Neural cell (in vitro differentiated cells): ENCODE measurements around the gene HEATR5B. TPM values are rescaled to one million over a fixed set of nuclear protein-coding genes. Genes with fewer than 3 reads are reported as not detected.

Experiments used
- H2AFZ ChIP-seq: fragments of 200-600, 300-800 bp; sonication (generic), shearing (Covaris generic); 2 replicates; pipeline ENCODE4 v1.6.0; 2014; ENCODE audit warnings: low read depth, mild to moderate bottlenecking, antibody characterized with exemption, low read length, moderate library complexity
- H3F3A ChIP-seq: fragments of 200-600 bp; shearing (Covaris generic); 2 replicates; pipeline ENCODE4 v1.6.1; 2016; ENCODE audit warnings: mild to moderate bottlenecking, moderate library complexity, mixed read lengths, antibody characterized with exemption, low read length; ENCODE audit not compliant: insufficient read depth, poor library complexity, severe bottlenecking
- H3K27ac ChIP-seq: fragments of 200-600, 300-800 bp; sonication (generic), shearing (Covaris generic); 2 replicates; pipeline ENCODE4 v1.5.1; 2014; ENCODE audit warnings: mild to moderate bottlenecking, low read length, moderate library complexity
- H3K27me3 ChIP-seq: fragments of 300-800, 200-600 bp; sonication (generic), shearing (Covaris generic); 2 replicates; pipeline ENCODE4 v1.6.0; 2014; ENCODE audit warnings: mild to moderate bottlenecking, low read depth, low read length, moderate library complexity; ENCODE audit not compliant: insufficient read depth
- H3K36me3 ChIP-seq: fragments of 300-800, 200-600 bp; sonication (generic), shearing (Covaris generic); 2 replicates; pipeline ENCODE4 v1.5.1; 2014; ENCODE audit warnings: mild to moderate bottlenecking, antibody characterized with exemption, low read length, moderate library complexity; ENCODE audit not compliant: insufficient read depth
- H3K4me2 ChIP-seq: fragments of 300-800, 200-600 bp; sonication (generic), shearing (Covaris generic); 2 replicates; pipeline ENCODE4 v1.6.0; 2014; ENCODE audit warnings: mild to moderate bottlenecking, low read length
- H3K4me3 ChIP-seq: fragments of 300-800, 200-600 bp; sonication (generic), shearing (Covaris generic); 2 replicates; pipeline ENCODE4 v1.5.1; 2014; ENCODE audit warnings: mild to moderate bottlenecking, low read length, moderate library complexity
- H3K79me2 ChIP-seq: fragments of 200-600 bp; shearing (Covaris generic); replicated peaks from 2 replicates; pipeline ENCODE4 v1.6.0; 2014; ENCODE audit warnings: mild to moderate bottlenecking, low read length, moderate library complexity; ENCODE audit not compliant: insufficient read depth
- H3K9ac ChIP-seq: fragments of 300-800, 200-600 bp; sonication (generic), shearing (Covaris generic); 2 replicates; pipeline ENCODE4 v1.6.1; 2016; ENCODE audit warnings: mild to moderate bottlenecking, low read length, mixed read lengths
- H3K9me2 ChIP-seq: fragments of 200-600 bp; shearing (Covaris generic); 2 replicates; pipeline ENCODE4 v1.6.1; 2016; ENCODE audit warnings: mild to moderate bottlenecking, low read length, mixed read lengths; ENCODE audit not compliant: insufficient read depth
- H3K9me3 ChIP-seq: fragments of 200-600, 300-800 bp; sonication (generic), shearing (Covaris generic); 2 replicates; pipeline ENCODE4 v1.6.1; 2016; ENCODE audit warnings: mild to moderate bottlenecking, mixed run types, low read length, moderate library complexity, mixed read lengths
- H4K20me1 ChIP-seq: fragments of 200-600 bp; shearing (Covaris generic); 2 replicates; pipeline ENCODE4 v1.6.1; 2016; ENCODE audit warnings: mild to moderate bottlenecking, mixed run types; ENCODE audit not compliant: insufficient read depth
- EP300 ChIP-seq: fragments of 450-650 bp; conservative IDR thresholded peaks from 2 replicates; pipeline ENCODE4 v1.6.1; 2014; ENCODE audit warnings: antibody characterized with exemption, mild to moderate bottlenecking, moderate library complexity; ENCODE audit not compliant: poor library complexity, severe bottlenecking
- EZH2 ChIP-seq: fragments of 200-600, 300-800 bp; shearing (Covaris generic), sonication (generic); IDR thresholded peaks from 2 replicates; pipeline ENCODE4 v1.6.1; 2014; ENCODE audit warnings: antibody characterized with exemption, low read length, borderline replicate concordance, mild to moderate bottlenecking; ENCODE audit not compliant: insufficient read depth, poor library complexity, severe bottlenecking
- MXI1 ChIP-seq: fragments of 450-650 bp; conservative IDR thresholded peaks from 2 replicates; pipeline ENCODE4 v1.6.1; 2014; ENCODE audit warnings: antibody characterized with exemption, mild to moderate bottlenecking; ENCODE audit not compliant: poor library complexity, severe bottlenecking
- POLR2AphosphoS5 ChIP-seq: IDR thresholded peaks from 2 replicates; pipeline ENCODE4 v1.6.1; 2012
- RAD21 ChIP-seq: fragments of 450-650 bp; conservative IDR thresholded peaks from 2 replicates; pipeline ENCODE4 v1.6.1; 2014; ENCODE audit warnings: antibody characterized with exemption, mild to moderate bottlenecking, moderate library complexity
- REST ChIP-seq: IDR thresholded peaks from 2 replicates; pipeline ENCODE4 v1.6.1; 2012; ENCODE audit warnings: borderline replicate concordance
- SMC3 ChIP-seq: fragments of 450-650 bp; conservative IDR thresholded peaks from 2 replicates; pipeline ENCODE4 v1.6.1; 2014; ENCODE audit warnings: antibody characterized with exemption, mild to moderate bottlenecking, moderate library complexity; ENCODE audit not compliant: poor library complexity
- TAF1 ChIP-seq: IDR thresholded peaks from 2 replicates; pipeline ENCODE4 v1.6.1; 2012; ENCODE audit warnings: low read depth
- polyA plus RNA-seq: library from polyadenylated mRNA; depleted of rRNA; stranded (reverse); fragments of >200 nt; gene quantifications from 2 replicates; pipeline ENCODE4 v1.2.3, GENCODE V29; 2014
- TF ChIP-seq, protein P1 (sequence below): fragments of 450-650 bp; IDR thresholded peaks from 2 replicates; pipeline ENCODE4 v1.5.1; 2014; ENCODE audit warnings: antibody characterized with exemption, mild to moderate bottlenecking, moderate library complexity; ENCODE audit not compliant: poor library complexity, severe bottlenecking

Gene HEATR5B
- polyA plus RNA-seq, 1 donor from 2014 or later, result 46.0 TPM

DNA sequence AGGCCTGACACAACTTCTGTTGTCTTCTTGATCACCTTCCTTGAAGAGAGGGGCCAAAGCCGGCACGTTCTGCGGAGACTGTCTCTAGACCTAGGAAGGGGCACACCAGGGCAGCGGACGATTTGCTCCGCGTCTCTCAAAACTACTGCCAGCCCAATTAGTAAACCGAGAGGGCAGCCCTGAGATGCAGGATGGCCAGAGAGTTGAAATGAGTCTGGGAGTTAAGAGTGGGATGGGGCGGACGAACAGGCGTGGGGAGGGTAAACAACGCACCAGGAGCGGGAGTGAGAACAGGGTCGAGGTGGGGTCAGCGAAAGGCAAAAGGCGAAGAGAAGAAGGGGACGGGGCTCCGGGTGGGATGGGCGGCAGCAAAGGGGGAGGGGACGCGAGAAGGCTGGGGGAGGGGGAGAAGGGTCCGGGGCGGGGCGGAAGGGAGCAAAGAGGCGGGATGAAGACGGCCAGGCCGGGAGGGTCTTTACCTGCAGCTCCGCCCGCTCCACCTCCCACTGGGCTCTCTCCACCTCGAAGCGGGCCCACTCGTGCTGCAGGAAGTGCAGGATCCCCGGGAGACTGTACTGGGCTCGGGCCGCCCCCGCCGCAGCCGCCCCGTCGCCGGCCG, 118.3 kb downstream of the HEATR5B start:
- Histone ChIP-seq H3K27ac (no peak overlapping the region), H3K9me2 (no peaks in the 10 kb centered on the region), H2AFZ (peak overlapping the region; percentile 57), H3F3A (no peaks in the 10 kb centered on the region), H3K36me3 (no peaks in the 10 kb centered on the region), H3K27me3 (peaks cover 5% of the 10 kb centered on the region), H3K9me3 (no peaks in the 10 kb centered on the region), H4K20me1 (no peaks in the 10 kb centered on the region), H3K9ac (peak overlapping the region; percentile 77), H3K4me2 (peak overlapping the region; percentile 47), H3K4me3 (peak overlapping the region; percentile 76), H3K79me2 (peaks cover 27% of the 10 kb centered on the region)
- TF ChIP-seq MXI1, result no peak
- no peak for TF ChIP-seq EP300
- TF ChIP-seq, protein P1, sequence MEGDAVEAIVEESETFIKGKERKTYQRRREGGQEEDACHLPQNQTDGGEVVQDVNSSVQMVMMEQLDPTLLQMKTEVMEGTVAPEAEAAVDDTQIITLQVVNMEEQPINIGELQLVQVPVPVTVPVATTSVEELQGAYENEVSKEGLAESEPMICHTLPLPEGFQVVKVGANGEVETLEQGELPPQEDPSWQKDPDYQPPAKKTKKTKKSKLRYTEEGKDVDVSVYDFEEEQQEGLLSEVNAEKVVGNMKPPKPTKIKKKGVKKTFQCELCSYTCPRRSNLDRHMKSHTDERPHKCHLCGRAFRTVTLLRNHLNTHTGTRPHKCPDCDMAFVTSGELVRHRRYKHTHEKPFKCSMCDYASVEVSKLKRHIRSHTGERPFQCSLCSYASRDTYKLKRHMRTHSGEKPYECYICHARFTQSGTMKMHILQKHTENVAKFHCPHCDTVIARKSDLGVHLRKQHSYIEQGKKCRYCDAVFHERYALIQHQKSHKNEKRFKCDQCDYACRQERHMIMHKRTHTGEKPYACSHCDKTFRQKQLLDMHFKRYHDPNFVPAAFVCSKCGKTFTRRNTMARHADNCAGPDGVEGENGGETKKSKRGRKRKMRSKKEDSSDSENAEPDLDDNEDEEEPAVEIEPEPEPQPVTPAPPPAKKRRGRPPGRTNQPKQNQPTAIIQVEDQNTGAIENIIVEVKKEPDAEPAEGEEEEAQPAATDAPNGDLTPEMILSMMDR, result no peak
- TF ChIP-seq REST, result no peak
- no peak for TF ChIP-seq TAF1
- TF ChIP-seq EZH2, result no peak
- no peak for TF ChIP-seq RAD21
- TF ChIP-seq POLR2AphosphoS5, result no peak
- no peak for TF ChIP-seq SMC3

- no peak for TF ChIP-seq SMC3
- TF ChIP-seq EZH2, result no peak
- no peak for TF ChIP-seq RAD21
- TF ChIP-seq EP300, result no peak
- TF ChIP-seq POLR2AphosphoS5, result no peak
- TF ChIP-seq, protein P1, result no peak
- no peak for TF ChIP-seq REST
- no peak for TF ChIP-seq MXI1
- TF ChIP-seq TAF1, result no peak
- Histone ChIP-seq H3K9ac (peak overlapping the region; percentile 77), H3K36me3 (no peaks in the 10 kb centered on the region), H4K20me1 (no peaks in the 10 kb centered on the region), H3K4me3 (peak overlapping the region; percentile 76), H3K4me2 (peak overlapping the region; percentile 47), H3F3A (no peaks in the 10 kb centered on the region), H3K9me3 (no peaks in the 10 kb centered on the region), H2AFZ (no peak overlapping the region), H3K27ac (no peak overlapping the region), H3K79me2 (peaks cover 27% of the 10 kb centered on the region), H3K27me3 (peaks cover 5% of the 10 kb centered on the region), H3K9me2 (no peaks in the 10 kb centered on the region)
Observed at GRCh38 chr2:36965206-36965605, 119.0 kb downstream of the HEATR5B start.
